ENCODE measurements around the gene HAUS7. TPM values are rescaled to one million over a fixed set of nuclear protein-coding genes. Genes with fewer than 3 reads are reported as not detected.

The HAUS7 gene
- total RNA-seq, 3 donors from 2014 or later, result 14.2 to 22.5 (median 19.5) TPM

DNA sequence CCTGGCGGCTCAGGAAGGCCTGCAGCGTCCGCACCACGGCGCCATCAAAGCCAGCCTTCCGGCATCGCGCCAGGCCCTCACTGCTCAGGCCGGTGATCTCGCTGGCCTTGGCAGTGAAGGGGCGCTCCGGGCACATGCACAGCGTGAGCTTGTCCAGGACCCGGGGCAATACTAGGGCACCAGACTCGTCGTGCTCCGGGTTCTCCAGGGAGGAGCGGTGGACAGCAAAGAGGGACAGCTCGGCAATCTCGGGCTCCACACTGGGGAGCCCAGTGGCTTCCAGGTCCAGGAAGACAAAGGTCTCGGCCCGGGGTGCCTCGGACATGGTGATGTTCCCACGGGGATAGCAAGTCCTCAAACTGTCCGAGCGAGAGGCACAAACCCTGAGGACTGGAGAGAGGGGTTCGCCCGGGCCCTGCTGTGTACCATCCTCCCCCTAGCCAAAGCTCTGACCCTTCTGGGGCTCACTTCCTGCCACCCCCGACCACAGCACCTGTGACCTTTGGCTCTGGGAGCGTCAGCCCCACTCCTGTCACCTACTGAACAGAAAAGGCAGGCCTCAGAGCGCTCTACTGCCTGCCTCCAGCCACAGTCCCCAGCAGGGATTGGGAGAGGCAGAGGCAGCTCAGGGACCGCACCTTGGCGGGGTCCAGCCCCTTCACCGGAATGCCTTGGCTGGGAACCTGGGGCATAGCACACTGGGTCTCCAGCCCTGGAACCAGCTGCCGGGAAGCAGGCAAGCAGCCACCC is 25.1 kb downstream of the HAUS7 start:
- H3K36me3 ChIP-seq (ENCODE audit: low read depth), result no peaks in the 10 kb centered on the region
- no peak for DNase-seq
- H3K9me3 ChIP-seq, result no peaks in the 10 kb centered on the region
- intact Hi-C loops (cut with DNase I, micrococcal nuclease), result no loop called here
- no peaks in the 10 kb centered on the region for H3K4me1 ChIP-seq (ENCODE audit: low read depth)
- no peak for ATAC-seq
- TF ChIP-seq, protein P1, sequence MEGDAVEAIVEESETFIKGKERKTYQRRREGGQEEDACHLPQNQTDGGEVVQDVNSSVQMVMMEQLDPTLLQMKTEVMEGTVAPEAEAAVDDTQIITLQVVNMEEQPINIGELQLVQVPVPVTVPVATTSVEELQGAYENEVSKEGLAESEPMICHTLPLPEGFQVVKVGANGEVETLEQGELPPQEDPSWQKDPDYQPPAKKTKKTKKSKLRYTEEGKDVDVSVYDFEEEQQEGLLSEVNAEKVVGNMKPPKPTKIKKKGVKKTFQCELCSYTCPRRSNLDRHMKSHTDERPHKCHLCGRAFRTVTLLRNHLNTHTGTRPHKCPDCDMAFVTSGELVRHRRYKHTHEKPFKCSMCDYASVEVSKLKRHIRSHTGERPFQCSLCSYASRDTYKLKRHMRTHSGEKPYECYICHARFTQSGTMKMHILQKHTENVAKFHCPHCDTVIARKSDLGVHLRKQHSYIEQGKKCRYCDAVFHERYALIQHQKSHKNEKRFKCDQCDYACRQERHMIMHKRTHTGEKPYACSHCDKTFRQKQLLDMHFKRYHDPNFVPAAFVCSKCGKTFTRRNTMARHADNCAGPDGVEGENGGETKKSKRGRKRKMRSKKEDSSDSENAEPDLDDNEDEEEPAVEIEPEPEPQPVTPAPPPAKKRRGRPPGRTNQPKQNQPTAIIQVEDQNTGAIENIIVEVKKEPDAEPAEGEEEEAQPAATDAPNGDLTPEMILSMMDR (IDR thresholded peaks at IDR 0.05), result no peak
- no peak overlapping the region for H3K4me3 ChIP-seq

- DNase-seq, result no peak
- H3K36me3 ChIP-seq (ENCODE audit: low read depth), result no peaks in the 10 kb centered on the region
- TF ChIP-seq, protein P1 (IDR thresholded peaks at IDR 0.05), result no peak
- intact Hi-C loops (cut with DNase I, micrococcal nuclease), result no loop called here
- no peak for ATAC-seq
- H3K9me3 ChIP-seq, result no peaks in the 10 kb centered on the region
- H3K4me3 ChIP-seq, result no peak overlapping the region
- H3K4me1 ChIP-seq (ENCODE audit: low read depth), result no peaks in the 10 kb centered on the region
Measured at GRCh38 chrX:153444333-153445011, 25.9 kb downstream of the HAUS7 start.

DNA sequence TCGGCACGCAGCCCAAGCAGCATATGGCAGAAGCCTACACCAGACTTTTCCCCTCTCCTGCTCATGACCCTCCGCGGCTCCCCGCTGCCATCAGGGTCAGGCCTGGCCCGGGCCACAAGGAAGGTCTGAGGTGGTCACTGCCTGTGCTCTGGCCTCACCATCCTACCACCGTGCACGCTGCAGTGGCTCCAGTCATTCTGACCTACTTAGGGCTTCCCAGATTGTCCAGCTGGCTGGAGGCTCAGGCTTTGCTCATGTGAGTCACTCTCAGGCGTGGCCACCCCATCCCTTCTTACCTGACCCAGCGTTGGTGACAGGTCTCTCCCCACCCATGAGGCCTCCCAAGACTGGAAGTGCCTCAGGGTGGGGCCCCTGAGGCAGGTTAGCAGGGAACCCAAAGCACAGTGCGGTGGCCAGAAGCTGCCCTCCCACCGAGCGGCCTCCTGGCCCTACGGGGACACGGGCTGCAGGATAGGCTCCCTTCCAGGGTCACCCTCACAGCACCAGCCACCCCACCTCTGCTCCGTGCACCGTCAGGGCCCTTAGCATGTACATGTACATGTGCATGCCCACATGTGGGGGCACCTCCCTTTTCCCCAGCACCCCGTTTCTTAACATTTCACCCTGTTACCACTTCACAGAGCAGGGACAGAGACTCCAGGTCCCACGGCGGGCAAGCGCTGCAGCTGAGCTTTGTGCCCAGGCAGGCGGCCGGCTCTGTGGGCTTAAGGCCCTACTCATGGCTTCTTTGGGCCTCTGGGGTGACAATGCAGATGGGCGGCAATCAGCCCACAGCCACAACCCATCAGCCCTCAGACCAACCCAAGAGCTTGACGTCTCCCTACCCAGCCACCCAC is 26.7 kb downstream of the HAUS7 start:
- TF ChIP-seq, protein P1 (IDR thresholded peaks at IDR 0.05), result no peak
- ATAC-seq, result no peak
- Histone ChIP-seq H3K9me3 (no peaks in the 10 kb centered on the region), H3K36me3 (ENCODE audit: low read depth) (no peaks in the 10 kb centered on the region), H3K4me3 (no peak overlapping the region), H3K4me1 (ENCODE audit: low read depth) (no peaks in the 10 kb centered on the region)
- no peak for DNase-seq
- intact Hi-C loops (cut with DNase I, micrococcal nuclease), result no loop called here

DNA sequence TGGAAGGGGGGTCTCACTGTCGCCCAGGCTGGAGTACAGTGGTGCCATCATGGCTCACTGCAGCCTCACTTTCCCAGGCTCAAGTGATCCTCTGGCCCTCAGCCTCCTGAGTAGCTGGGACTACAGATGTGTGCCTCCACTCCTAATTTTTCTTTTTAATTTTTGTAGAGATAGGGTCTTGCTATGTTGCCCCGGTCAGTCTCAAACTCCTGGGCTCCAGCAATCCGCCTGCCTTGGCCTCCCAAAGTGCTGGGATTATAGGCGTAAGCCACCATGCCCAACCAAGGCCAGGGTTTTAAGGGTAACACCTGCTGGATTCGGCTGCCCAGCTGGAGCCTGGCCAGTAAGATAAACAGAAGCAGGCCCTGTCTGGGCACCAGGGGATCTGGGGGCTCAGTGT is 27.9 kb downstream of the HAUS7 start:
- Histone ChIP-seq H3K4me3 (no peak overlapping the region), H3K9me3 (no peaks in the 10 kb centered on the region), H3K36me3 (ENCODE audit: low read depth) (no peaks in the 10 kb centered on the region), H3K4me1 (ENCODE audit: low read depth) (no peaks in the 10 kb centered on the region)
- DNase-seq (no peak), ATAC-seq (no peak)
- TF ChIP-seq, protein P1 (IDR thresholded peaks at IDR 0.05), result no peak
- intact Hi-C loops (cut with DNase I, micrococcal nuclease), result no loop called here

- H3K4me3 ChIP-seq, result no peak overlapping the region
- H3K9me3 ChIP-seq, result no peaks in the 10 kb centered on the region
- H3K36me3 ChIP-seq (ENCODE audit: low read depth), result no peaks in the 10 kb centered on the region
- DNase-seq, result no peak
- no peaks in the 10 kb centered on the region for H3K4me1 ChIP-seq (ENCODE audit: low read depth)
- TF ChIP-seq, protein P1 (IDR thresholded peaks at IDR 0.05), result no peak
- ATAC-seq, result no peak
- intact Hi-C loops (cut with DNase I, micrococcal nuclease), result no loop called here
Measured at GRCh38 chrX:153441981-153442380, 28.4 kb downstream of the HAUS7 start.
